GM12872 (cell line): ENCODE measurements around the gene MRTFA.

ENCODE experiments used
- TF ChIP-seq, protein P1 (sequence below): IDR thresholded peaks from 3 replicates; pipeline ENCODE4 v1.5.1; 2011; ENCODE audit warnings: low read depth, mild to moderate bottlenecking, low read length, moderate library complexity; ENCODE audit not compliant: insufficient read depth

MRTFA gene

GRCh38 chr22:40482391-40482790 lies 154.1 kb downstream of the MRTFA start:
- TF ChIP-seq, protein P1, sequence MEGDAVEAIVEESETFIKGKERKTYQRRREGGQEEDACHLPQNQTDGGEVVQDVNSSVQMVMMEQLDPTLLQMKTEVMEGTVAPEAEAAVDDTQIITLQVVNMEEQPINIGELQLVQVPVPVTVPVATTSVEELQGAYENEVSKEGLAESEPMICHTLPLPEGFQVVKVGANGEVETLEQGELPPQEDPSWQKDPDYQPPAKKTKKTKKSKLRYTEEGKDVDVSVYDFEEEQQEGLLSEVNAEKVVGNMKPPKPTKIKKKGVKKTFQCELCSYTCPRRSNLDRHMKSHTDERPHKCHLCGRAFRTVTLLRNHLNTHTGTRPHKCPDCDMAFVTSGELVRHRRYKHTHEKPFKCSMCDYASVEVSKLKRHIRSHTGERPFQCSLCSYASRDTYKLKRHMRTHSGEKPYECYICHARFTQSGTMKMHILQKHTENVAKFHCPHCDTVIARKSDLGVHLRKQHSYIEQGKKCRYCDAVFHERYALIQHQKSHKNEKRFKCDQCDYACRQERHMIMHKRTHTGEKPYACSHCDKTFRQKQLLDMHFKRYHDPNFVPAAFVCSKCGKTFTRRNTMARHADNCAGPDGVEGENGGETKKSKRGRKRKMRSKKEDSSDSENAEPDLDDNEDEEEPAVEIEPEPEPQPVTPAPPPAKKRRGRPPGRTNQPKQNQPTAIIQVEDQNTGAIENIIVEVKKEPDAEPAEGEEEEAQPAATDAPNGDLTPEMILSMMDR: no peak

GRCh38 chr22:40480996-40481395 lies 155.5 kb downstream of the MRTFA start:
- TF ChIP-seq, protein P1: no peak

- TF ChIP-seq, protein P1: no peak
Measured at GRCh38 chr22:40479887-40480538, 156.5 kb downstream of the MRTFA start.

GRCh38 chr22:40479126-40479800 lies 157.3 kb downstream of the MRTFA start:
- TF ChIP-seq, protein P1: no peak

GRCh38 chr22:40478338-40479125 lies 158.0 kb downstream of the MRTFA start:
- TF ChIP-seq, protein P1: no peak

DNA sequence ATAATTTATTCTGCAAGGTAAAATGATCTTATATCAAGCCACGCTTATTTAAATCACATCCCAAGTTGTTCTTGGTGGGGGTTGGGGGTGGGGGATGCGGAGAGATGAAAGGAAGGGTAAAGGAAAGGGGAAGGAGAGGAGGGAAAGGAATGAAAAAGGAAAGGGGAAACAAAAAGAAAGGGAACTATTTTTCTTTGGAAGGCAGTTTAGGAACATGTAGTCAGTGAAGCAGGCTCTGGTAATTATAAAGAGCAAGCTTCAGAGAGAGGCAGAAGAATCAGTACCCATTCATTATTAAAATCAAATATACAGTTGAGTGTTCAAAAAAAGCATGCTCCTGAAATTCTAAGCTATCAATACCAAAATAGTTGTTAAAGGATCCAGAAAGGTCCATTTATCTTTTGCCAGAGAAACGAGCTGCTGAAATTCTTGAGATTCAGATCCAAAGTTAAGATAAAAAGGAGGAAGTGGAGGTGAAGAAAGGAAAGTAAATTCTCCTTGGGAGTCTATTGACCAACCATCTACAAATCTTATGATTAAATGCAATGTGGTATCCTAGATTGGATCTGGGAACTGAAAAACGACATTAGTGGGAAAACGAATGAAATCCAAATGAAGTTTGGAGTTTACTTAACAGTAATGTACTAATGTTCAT lies 158.7 kb downstream of the MRTFA start:
- TF ChIP-seq, protein P1: no peak

DNA sequence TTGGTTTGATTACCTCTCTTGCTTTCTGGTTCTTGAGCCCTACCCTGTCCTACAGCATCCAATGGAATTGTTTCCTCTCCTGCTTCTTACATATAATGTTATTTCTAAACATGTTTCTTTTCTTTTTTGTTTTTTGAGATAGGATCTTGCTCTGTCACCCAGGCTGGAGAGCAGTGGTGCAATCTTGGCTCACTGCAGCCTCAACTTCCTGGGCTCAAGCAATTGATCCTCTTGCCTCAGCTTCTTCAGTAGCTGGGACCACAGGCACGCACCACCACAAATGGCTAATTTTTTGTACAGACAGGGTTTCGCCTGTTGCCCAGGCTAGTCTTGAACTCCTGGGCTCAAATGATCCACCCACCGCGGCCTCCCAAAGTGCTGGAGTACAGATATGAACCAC lies 160.2 kb downstream of the MRTFA start:
- TF ChIP-seq, protein P1: no peak
